ENCODE data around the gene POM121L2. TPM values are rescaled to one million over a fixed set of nuclear protein-coding genes. Genes with fewer than 3 reads are reported as not detected.

POM121L2 gene
- total RNA-seq, 1 donor from 2014 or later: not detected

DNA sequence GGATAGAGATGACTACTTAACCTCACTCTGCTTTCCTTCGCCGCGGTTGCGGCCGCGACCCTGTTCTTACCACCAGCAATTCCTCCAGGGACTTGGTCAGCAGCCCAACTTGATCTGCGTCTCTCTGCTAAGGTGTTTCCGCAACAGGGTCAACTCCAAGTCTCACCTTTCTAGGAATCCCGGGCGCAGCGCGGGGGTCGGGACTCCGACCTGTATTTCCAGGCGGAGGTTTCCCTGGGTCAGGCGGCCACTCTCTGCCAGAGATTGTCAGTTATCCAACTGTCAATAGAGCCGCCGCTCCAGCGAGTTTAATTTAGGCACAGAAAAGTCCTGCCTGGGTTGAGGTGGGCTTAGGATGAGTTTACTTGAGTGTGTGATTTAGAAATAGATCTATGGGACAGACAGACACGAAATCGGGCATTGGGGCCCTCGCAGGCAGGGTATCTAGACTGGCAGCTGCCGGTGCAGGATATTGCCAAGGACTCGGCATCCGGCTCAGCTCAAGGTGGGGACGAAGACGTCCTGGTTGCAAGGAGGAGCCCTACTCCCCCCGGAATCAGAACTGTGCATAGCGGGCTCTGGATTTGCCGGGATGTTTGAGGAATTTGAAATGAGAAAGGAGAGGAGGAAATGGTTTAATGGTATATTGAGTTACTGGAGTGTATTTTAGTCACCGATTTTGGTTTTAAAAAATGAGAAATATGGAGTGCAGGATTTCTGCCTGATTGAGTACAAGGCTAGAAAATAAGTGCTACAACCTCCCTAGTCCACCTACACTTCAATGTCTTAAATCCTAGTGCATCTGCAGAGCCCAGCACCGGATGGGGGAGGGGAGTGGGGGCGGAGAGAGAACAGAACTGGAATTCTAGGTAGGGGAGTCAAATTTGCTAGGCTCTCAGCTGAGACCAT lies 23.7 kb downstream of the POM121L2 start:
- H3K27me3 Mint-ChIP-seq (ENCODE audit: insufficient read depth): peaks cover 80% of the 10 kb centered on the region
- peaks cover 10% of the 10 kb centered on the region for H3K36me3 Mint-ChIP-seq (ENCODE audit: low read depth)
- no peak overlapping the region for H3K4me3 Mint-ChIP-seq
- peaks cover 52% of the 10 kb centered on the region for H3K9me3 Mint-ChIP-seq
- no peak for DNase-seq (ENCODE audit: low spot score)
- peak overlapping the region; percentile 5 for H3K27ac Mint-ChIP-seq
- peaks cover 13% of the 10 kb centered on the region for H3K4me1 Mint-ChIP-seq (ENCODE audit: low read depth)
- intact Hi-C loops (cut with micrococcal nuclease): loop anchor here (2.0 to 10.0 kb wide), 2 partner anchors 50 to 1346 kb away; no protein-coding TSS in a partner anchor

DNA sequence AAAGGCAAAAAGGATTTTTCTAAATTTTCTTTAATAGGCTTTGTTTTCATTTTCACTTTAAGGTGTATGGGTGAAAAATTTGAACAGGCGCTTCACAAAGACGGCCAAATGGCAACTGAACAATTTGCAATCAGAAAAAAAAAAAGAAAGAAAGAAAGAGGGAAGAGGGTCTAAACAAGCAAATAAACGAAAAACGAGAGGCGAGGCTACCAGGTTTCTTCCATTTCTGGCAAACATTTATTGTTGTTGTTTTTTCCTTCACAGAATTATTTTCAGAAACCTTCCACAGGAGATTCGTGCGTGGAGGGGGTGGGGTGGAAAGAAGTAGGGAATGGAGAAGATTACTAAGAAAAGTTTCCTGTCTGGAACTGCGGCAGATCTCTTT lies 24.3 kb downstream of the POM121L2 start:
- intact Hi-C loops (cut with micrococcal nuclease): loop anchor here (2.0 to 10.0 kb wide), 2 partner anchors 49 to 1347 kb away; no protein-coding TSS in a partner anchor
- peaks cover 10% of the 10 kb centered on the region for H3K36me3 Mint-ChIP-seq (ENCODE audit: low read depth)
- H3K9me3 Mint-ChIP-seq: peaks cover 56% of the 10 kb centered on the region
- peaks cover 13% of the 10 kb centered on the region for H3K4me1 Mint-ChIP-seq (ENCODE audit: low read depth)
- DNase-seq (ENCODE audit: low spot score): no peak
- peaks cover 82% of the 10 kb centered on the region for H3K27me3 Mint-ChIP-seq (ENCODE audit: insufficient read depth)
- no peak overlapping the region for H3K4me3 Mint-ChIP-seq
- H3K27ac Mint-ChIP-seq: no peak overlapping the region

DNA sequence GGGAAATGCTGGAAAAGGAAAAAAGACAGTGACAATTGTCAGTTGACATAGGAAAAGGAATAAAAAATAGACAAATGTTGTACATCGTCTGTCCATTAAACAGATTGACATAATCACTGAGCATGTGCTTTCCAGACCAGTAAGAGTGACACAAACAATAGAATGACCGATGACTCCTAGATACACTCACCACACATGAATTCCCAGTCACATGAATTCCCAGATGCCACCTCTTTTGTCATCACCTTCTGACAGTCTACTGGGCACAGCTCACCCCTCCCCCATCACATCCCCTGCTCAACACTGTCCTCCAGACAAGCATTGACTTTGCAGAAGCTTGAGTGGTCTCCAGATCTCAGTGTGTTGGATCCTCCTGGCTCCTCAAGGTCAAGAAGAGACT lies 25.9 kb downstream of the POM121L2 start:
- H3K27me3 Mint-ChIP-seq (ENCODE audit: insufficient read depth): peaks cover 85% of the 10 kb centered on the region
- H3K4me1 Mint-ChIP-seq (ENCODE audit: low read depth): peaks cover 13% of the 10 kb centered on the region
- H3K9me3 Mint-ChIP-seq: peaks cover 56% of the 10 kb centered on the region
- intact Hi-C loops (cut with micrococcal nuclease): loop anchor here (10.0 kb wide), 1 partner anchor 1349 kb away; no protein-coding TSS in a partner anchor
- H3K4me3 Mint-ChIP-seq: no peak overlapping the region
- H3K36me3 Mint-ChIP-seq (ENCODE audit: low read depth): peaks cover 10% of the 10 kb centered on the region
- no peak for DNase-seq (ENCODE audit: low spot score)
- H3K27ac Mint-ChIP-seq: no peak overlapping the region

DNA sequence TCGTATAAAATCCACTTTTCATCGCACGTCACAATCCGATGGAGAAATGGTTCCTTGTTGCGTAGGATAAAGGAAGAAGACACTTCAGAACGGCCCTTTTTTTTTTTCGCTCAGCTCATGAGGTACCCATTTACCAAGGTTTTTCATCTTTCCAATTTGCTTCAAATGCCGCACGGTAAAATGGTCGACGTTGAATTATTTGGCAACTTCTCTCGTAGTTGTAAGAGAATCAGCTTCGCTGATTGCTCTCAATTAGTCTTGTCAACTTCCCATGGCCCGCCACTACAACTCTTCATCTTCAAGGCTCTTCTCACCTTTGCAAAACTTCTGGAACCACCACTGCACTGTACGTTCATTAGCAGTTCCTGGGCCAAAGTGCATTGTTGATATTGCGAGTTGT lies 28.8 kb downstream of the POM121L2 start:
- Mint-ChIP-seq H3K27me3 (ENCODE audit: insufficient read depth) (peaks cover 77% of the 10 kb centered on the region), H3K36me3 (ENCODE audit: low read depth) (peaks cover 5% of the 10 kb centered on the region), H3K27ac (peak overlapping the region; percentile 48), H3K4me1 (ENCODE audit: low read depth) (peaks cover 16% of the 10 kb centered on the region), H3K4me3 (no peak overlapping the region), H3K9me3 (peaks cover 41% of the 10 kb centered on the region)
- DNase-seq (ENCODE audit: low spot score): no peak
- intact Hi-C loops (cut with micrococcal nuclease): loop anchor here (5.0 to 10.0 kb wide), 2 partner anchors 389 to 1352 kb away; no protein-coding TSS in a partner anchor

DNA sequence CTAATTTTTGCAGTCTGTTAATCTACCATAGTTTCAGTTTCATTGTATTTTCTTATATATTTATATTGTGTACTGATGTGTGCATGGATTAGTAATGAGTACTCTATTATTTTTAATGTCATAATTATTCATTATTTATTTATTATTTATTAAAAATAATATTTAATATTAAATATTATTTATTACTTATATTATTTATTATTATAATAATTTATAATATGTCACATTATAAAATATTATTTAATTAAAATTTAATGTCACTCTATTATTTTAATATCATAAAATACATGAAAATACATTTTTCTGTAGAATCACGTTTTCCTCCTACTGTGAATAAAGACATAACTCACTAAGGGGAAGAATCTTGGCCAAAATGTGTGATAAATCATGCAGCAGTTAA lies 30.5 kb downstream of the POM121L2 start:
- Mint-ChIP-seq H3K27me3 (ENCODE audit: insufficient read depth) (peaks cover 67% of the 10 kb centered on the region), H3K4me1 (ENCODE audit: low read depth) (peaks cover 7% of the 10 kb centered on the region), H3K4me3 (no peak overlapping the region), H3K36me3 (ENCODE audit: low read depth) (peaks cover 4% of the 10 kb centered on the region), H3K9me3 (peaks cover 43% of the 10 kb centered on the region), H3K27ac (no peak overlapping the region)
- DNase-seq (ENCODE audit: low spot score): no peak
- intact Hi-C loops (cut with micrococcal nuclease): loop anchor here (5.0 to 10.0 kb wide), 2 partner anchors 391 to 1353 kb away; no protein-coding TSS in a partner anchor

DNA sequence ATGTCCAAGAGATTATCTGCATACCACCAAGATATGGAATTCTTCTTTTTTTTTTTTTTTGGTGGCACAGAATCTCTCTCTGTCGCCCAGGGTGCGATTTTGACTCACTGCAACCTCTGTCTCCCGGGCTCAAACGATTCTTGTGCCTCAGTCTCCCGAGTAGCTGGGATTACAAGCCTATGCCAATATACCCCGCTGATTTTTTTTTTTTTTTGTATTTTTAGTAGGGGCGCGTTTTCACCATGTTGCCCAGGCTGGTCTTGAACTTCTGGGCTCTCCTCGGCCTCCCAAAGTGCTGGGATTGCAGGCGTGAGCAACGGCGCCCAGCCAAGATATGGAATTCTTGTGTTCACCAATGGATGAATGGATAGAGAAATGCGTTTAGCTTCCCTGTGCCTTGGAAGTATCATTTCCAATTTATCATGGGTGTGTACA lies 31.0 kb downstream of the POM121L2 start:
- H3K27me3 Mint-ChIP-seq (ENCODE audit: insufficient read depth): peaks cover 66% of the 10 kb centered on the region
- peaks cover 7% of the 10 kb centered on the region for H3K4me1 Mint-ChIP-seq (ENCODE audit: low read depth)
- intact Hi-C loops (cut with micrococcal nuclease): loop anchor here (5.0 to 10.0 kb wide), 2 partner anchors 391 to 1354 kb away; no protein-coding TSS in a partner anchor
- no peak overlapping the region for H3K4me3 Mint-ChIP-seq
- no peak for DNase-seq (ENCODE audit: low spot score)
- no peak overlapping the region for H3K27ac Mint-ChIP-seq
- peaks cover 4% of the 10 kb centered on the region for H3K36me3 Mint-ChIP-seq (ENCODE audit: low read depth)
- H3K9me3 Mint-ChIP-seq: peaks cover 40% of the 10 kb centered on the region

DNA sequence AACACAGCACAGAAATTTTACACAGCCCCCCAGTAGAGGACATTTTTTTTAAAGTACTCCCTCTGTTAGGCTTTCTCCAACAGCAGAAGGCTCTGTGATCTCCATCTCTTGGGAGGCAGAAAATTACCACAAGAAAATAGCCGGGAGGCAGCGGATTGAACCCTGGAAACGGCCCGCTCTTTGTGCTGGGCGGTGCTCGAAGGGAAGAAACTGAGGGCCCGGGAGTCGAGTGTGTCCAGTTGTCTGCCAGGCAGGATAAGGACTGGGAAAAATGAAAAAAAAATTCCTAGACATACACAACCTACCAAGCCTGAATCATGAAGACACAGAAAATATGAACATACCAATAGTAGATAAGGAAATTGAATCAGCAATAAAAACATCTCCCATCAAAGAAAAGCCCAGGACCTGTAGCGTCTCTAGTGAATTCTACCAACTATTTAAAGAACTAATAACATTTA lies 31.5 kb downstream of the POM121L2 start:
- peaks cover 34% of the 10 kb centered on the region for H3K9me3 Mint-ChIP-seq
- peaks cover 7% of the 10 kb centered on the region for H3K4me1 Mint-ChIP-seq (ENCODE audit: low read depth)
- H3K36me3 Mint-ChIP-seq (ENCODE audit: low read depth): peaks cover 4% of the 10 kb centered on the region
- no peak overlapping the region for H3K27ac Mint-ChIP-seq
- DNase-seq (ENCODE audit: low spot score): no peak
- peaks cover 66% of the 10 kb centered on the region for H3K27me3 Mint-ChIP-seq (ENCODE audit: insufficient read depth)
- no peak overlapping the region for H3K4me3 Mint-ChIP-seq
- intact Hi-C loops (cut with micrococcal nuclease): loop anchor here (5.0 to 10.0 kb wide), 2 partner anchors 392 to 1354 kb away; no protein-coding TSS in a partner anchor

DNA sequence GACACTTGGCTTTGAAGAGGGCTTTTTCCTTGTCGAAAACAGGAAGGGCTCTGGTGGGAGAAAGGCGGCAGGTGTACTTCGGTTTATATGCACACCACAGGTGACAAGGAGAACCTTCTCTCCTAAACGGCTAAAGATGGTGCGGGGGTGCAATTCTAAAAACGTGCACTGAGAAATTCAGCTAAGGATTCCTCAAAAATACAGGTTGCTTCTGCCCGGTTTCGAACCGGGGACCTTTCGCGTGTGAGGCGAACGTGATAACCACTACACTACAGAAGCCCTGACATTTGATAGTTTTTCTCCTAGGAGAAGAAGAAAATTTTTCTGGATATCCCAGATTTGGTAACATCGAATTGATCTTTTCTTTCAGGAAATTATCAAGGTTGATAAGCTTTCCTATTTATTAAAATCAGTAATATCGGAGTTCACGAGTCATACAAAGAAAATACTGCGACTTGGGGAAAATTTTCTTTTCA lies 32.0 kb downstream of the POM121L2 start:
- peaks cover 7% of the 10 kb centered on the region for H3K4me1 Mint-ChIP-seq (ENCODE audit: low read depth)
- H3K9me3 Mint-ChIP-seq: peaks cover 30% of the 10 kb centered on the region
- intact Hi-C loops (cut with micrococcal nuclease): loop anchor here (5.0 to 10.0 kb wide), 2 partner anchors 392 to 1355 kb away; no protein-coding TSS in a partner anchor
- H3K27ac Mint-ChIP-seq: no peak overlapping the region
- DNase-seq (ENCODE audit: low spot score): no peak
- peak overlapping the region; percentile 30 for H3K4me3 Mint-ChIP-seq
- peaks cover 63% of the 10 kb centered on the region for H3K27me3 Mint-ChIP-seq (ENCODE audit: insufficient read depth)
- H3K36me3 Mint-ChIP-seq (ENCODE audit: low read depth): peaks cover 4% of the 10 kb centered on the region

DNA sequence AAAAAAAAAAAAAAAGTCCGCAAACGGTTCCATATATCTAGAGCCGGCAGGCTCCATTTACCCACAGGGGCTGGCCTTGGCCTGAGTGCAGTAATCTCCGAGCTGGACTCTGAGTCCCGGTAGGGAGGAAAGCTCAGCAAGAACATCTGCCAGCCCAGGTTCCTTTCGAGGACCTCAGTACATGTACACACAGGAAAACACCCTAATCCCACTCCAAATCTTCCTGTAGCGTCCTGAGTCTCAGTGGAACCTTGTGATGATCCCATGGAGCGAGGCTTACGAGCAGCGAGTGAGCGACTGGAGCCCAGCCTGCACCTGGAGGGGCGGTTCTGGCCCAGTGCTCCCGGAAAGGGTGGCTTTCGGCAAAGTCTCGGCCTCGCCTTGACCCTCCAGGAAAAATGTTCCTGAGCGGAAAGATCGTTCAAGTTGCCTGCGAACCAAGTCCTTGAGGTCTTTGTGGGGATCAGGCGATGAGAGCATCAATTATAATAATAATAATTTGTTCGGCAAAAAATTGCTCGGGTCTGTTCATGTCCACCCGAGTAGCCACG lies 32.5 kb downstream of the POM121L2 start:
- Mint-ChIP-seq H3K27me3 (ENCODE audit: insufficient read depth) (peaks cover 58% of the 10 kb centered on the region), H3K9me3 (peaks cover 26% of the 10 kb centered on the region), H3K27ac (no peak overlapping the region), H3K36me3 (ENCODE audit: low read depth) (peaks cover 1% of the 10 kb centered on the region), H3K4me1 (ENCODE audit: low read depth) (peaks cover 7% of the 10 kb centered on the region), H3K4me3 (peak overlapping the region; percentile 58)
- DNase-seq (ENCODE audit: low spot score): no peak
- intact Hi-C loops (cut with micrococcal nuclease): loop anchor here (5.0 to 10.0 kb wide), 2 partner anchors 393 to 1355 kb away; no protein-coding TSS in a partner anchor

DNA sequence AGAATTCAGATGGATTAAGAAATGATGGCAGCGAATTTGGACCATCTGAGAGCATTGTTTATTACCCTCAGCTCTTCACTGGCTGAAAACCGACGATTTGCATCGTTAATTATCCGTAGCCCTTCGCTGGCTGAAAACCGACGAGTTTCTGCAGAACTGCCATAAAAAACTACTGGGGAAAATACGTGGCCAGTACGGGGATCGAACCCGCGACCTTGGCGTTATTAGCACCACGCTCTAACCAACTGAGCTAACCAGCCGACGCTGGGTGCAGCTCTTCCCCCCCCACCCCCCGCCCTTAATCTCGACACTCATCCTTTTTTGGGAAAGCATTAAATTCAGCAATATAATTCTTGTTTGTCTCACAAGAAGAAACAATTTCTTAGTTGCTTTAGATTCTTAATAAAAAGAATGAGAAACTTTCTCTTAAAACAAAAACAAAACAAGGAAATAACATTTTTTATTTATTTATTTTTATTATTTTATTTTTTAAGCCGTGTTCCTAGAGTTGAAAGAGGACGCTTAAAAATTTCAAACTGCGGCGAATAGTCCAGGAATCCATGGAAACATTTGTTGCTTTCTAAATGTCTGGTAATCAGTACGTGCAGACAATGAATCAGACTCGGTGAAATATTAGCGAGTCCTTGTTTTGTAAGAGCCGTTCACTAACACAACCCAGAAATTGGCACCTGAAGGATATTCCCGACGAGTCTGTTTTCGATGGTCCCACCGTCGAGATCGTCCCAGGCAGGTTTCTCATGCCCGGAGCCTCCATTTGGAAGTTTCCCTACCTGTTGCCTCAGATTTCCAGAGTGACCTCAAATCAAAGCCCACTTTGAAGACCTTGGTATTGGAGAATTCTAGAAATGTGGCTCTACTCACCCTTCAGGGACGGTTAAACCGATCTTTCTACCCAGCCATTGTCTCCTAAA lies 36.8 kb downstream of the POM121L2 start:
- Mint-ChIP-seq H3K27ac (no peak overlapping the region), H3K4me1 (ENCODE audit: low read depth) (peaks cover 7% of the 10 kb centered on the region), H3K36me3 (ENCODE audit: low read depth) (no peaks in the 10 kb centered on the region), H3K27me3 (ENCODE audit: insufficient read depth) (peaks cover 40% of the 10 kb centered on the region), H3K4me3 (no peak overlapping the region), H3K9me3 (peaks cover 4% of the 10 kb centered on the region)
- DNase-seq (ENCODE audit: low spot score): no peak
- intact Hi-C loops (cut with micrococcal nuclease): no loop called here

DNA sequence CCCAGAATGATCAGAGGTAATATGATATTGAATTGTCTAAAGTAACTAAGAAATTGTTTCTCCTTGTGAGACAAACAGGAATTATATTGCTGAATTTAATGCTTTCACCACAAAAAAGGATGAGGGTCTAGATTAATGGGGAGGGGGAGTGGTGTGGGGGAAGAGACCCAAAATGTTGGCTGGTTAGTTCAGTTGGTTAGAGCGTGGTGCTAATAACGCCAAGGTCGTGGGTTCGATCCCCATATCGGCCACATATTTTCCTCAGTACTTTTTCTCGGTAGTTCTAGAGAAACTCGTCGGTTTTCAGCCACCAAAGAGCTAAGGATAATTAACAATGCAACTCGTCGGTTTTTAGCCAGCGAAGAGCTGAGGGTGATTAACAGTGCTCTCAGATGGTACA lies 38.3 kb downstream of the POM121L2 start:
- Mint-ChIP-seq H3K27ac (no peak overlapping the region), H3K4me1 (ENCODE audit: low read depth) (no peaks in the 10 kb centered on the region), H3K9me3 (peaks cover 4% of the 10 kb centered on the region), H3K36me3 (ENCODE audit: low read depth) (no peaks in the 10 kb centered on the region), H3K27me3 (ENCODE audit: insufficient read depth) (peaks cover 41% of the 10 kb centered on the region), H3K4me3 (no peak overlapping the region)
- no peak for DNase-seq (ENCODE audit: low spot score)
- intact Hi-C loops (cut with micrococcal nuclease): no loop called here

DNA sequence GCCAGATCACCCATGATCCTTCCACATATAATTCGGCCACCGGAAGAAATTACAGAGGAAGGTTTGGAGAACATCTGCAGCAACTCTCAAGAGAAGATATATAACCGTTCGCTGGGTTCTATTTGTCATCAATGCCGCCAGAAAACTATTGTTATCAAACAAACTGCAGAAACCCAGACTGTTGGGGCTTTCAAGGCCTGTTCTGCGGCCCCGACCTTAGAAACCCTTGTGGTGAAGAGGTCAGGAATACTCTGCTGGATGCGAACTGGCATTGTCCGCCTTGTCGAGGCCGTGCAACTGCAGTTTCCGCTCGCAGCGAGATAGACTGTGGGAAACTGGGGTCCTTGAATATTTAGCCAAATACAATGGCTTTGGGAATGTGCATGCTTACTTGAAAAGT lies 43.3 kb downstream of the POM121L2 start:
- Mint-ChIP-seq H3K9me3 (no peaks in the 10 kb centered on the region), H3K4me3 (no peak overlapping the region), H3K27me3 (ENCODE audit: insufficient read depth) (peaks cover 25% of the 10 kb centered on the region), H3K4me1 (ENCODE audit: low read depth) (no peaks in the 10 kb centered on the region), H3K36me3 (ENCODE audit: low read depth) (no peaks in the 10 kb centered on the region), H3K27ac (no peak overlapping the region)
- intact Hi-C loops (cut with micrococcal nuclease): no loop called here
- no peak for DNase-seq (ENCODE audit: low spot score)

Measured in activated T-helper 1 cell treated with anti-CD3 and anti-CD28 coated beads, Interleukin-12 subunit alpha, Interleukin-12 subunit beta, Interleukin-2, Interleukin-4 antibody, amounts not matched to agents 30 ng/mL and 10 ng/mL and 1 ng/mL, durations not matched to agents 14 hours and 24 hours and 36 hours (primary cell).